GM12892 (cell line): ENCODE results near the gene SPATA6L.

Source experiments
- POLR2A ChIP-seq: IDR thresholded peaks from 2 replicates; pipeline ENCODE4 v1.6.1; 2011; ENCODE audit warnings: low read depth, low read length, control low read depth
- POLR2AphosphoS5 ChIP-seq: IDR thresholded peaks from 2 replicates; pipeline ENCODE4 v1.6.1; 2011; ENCODE audit warnings: low read depth, low read length, control low read depth
- TAF1 ChIP-seq: IDR thresholded peaks from 2 replicates; pipeline ENCODE4 v1.6.1; 2011; ENCODE audit warnings: low read depth, mild to moderate bottlenecking, control low read depth, low read length, borderline replicate concordance

DNA sequence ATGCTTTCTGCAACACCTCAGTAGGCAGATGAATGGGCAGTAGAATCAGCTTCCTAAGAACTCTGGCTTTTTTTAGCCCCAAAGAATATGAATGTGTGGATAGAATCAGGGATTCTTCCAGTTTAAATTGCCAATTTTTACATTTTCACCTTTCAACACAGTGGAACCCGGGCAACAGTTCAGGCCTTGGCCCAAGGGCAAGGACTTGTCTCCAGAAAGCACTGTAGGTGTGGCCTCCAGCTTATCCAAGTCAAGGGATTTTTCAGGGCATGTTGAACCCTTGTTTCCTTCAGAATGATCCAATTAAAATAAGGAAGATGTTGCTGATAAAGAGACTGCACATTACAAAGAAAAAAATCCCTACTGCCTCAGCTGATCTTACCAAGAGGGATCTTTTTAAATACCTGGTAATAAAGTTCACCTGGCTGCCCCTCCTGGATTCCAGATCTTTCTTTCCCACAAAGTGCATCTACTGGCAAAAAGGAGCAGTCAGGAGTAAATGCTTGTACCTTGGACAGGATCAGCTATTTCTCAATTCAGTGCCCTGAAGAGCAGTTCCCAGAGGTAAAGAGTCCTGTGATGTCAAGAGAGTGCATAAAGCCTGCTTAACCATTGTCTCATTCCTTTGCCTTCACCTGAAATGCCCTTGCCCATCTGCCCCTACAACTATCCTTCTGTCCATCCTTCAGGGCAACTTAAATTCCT, 84.3 kb downstream of the SPATA6L start:
- TF ChIP-seq POLR2A (no peak), POLR2AphosphoS5 (no peak), TAF1 (no peak)
